B cell (primary cell): ENCODE data around the gene EFNA3. TPM values are rescaled to one million over a fixed set of nuclear protein-coding genes. Genes with fewer than 3 reads are reported as not detected.

Experiments
- ATAC-seq: fragments of 200-7000 bp; cut with Tn5 transposase; one replicate; pipeline ENCODE4 v1.10.0; 2021; ENCODE audit warnings: low read depth, mild to moderate bottlenecking, moderate number of reproducible peaks, moderate library complexity
- CTCF ChIA-PET: fragments of 350-600 bp; sonication (Branson Sonifier 250); formaldehyde crosslinking; loops from one replicate; lab custom pipeline; 2021; ENCODE audit warnings: antibody characterized with exemption, inconsistent platforms; lab: Charles Lee
- POLR2A ChIA-PET: fragments of 350-600 bp; sonication (Branson Sonifier 250); formaldehyde crosslinking; loops from one replicate; lab custom pipeline; 2021; ENCODE audit warnings: antibody characterized with exemption; lab: Charles Lee
- DNase-seq: peaks from one replicate; pipeline ENCODE4 v3.0.0; 2013
- H2AFZ ChIP-seq: 2 replicates; pipeline ENCODE4 v1.6.1; 2012; ENCODE audit warnings: mild to moderate bottlenecking, low read depth, low read length; ENCODE audit not compliant: insufficient read depth, poor library complexity, severe bottlenecking
- H3K27ac ChIP-seq, 2 donors: 1 replicate in 1 of 2; 2 replicates in 1 of 2; pipeline ENCODE4 v1.5.1; 2012 to 2013; ENCODE audit warnings: low read length in 2 of 2, mild to moderate bottlenecking in 2 of 2, moderate library complexity in 1 of 2
- H3K27me3 ChIP-seq, 4 experiments: fragments of 200-600 bp in 1 of 4; sonication (generic) in 1 of 4; replicated peaks in 1 of 4; 1 replicate in 2 of 4; 2 replicates in 2 of 4; pipeline versions ENCODE4 v1.6.1 to v1.7.0; 2013 to 2016; ENCODE audit warnings: low read length in 3 of 4, mild to moderate bottlenecking in 2 of 4, mixed read lengths in 1 of 4, moderate library complexity in 1 of 4; ENCODE audit not compliant: insufficient read depth in 4 of 4, control insufficient read depth in 3 of 4; ENCODE audit errors: control extremely low read depth in 1 of 4
- H3K36me3 ChIP-seq, 2 experiments: replicated peaks in 1 of 2; 1 replicate in 1 of 2; 2 replicates in 1 of 2; pipeline versions ENCODE4 v1.6.1 to v1.7.1; 2013; ENCODE audit warnings: low read length in 1 of 2; ENCODE audit not compliant: insufficient read depth in 2 of 2, control insufficient read depth in 1 of 2; ENCODE audit errors: control extremely low read depth in 1 of 2, extremely low read depth in 1 of 2
- H3K4me1 ChIP-seq, 2 donors: fragments of 200-600 bp in 1 of 2; sonication (generic) in 1 of 2; 1 replicate in 1 of 2; 2 replicates in 1 of 2; pipeline versions ENCODE4 v1.5.1 to v1.6.1; 2013 to 2017; ENCODE audit warnings: low read length in 2 of 2; ENCODE audit not compliant: control insufficient read depth in 2 of 2, insufficient read depth in 2 of 2
- H3K4me2 ChIP-seq: replicated peaks from 2 replicates; pipeline ENCODE3; 2012; ENCODE audit warnings: mild to moderate bottlenecking, low read depth, low read length; ENCODE audit not compliant: poor library complexity, severe bottlenecking
- H3K4me3 ChIP-seq, 5 experiments: fragments of 200-600 bp in 1 of 5; sonication (generic) in 1 of 5; 1 replicate in 3 of 5; 2 replicates in 2 of 5; pipeline versions ENCODE4 v1.5.1 to v1.7.0; 2011 to 2016; ENCODE audit warnings: low read length in 4 of 5, mild to moderate bottlenecking in 4 of 5, low read depth in 2 of 5, control low read depth in 1 of 5, moderate library complexity in 1 of 5; ENCODE audit not compliant: insufficient read depth in 1 of 5; ENCODE audit errors: control extremely low read depth in 1 of 5, extremely low read depth in 1 of 5
- H3K79me2 ChIP-seq: fragments of 200-600 bp; sonication (generic); one replicate; pipeline ENCODE4 v1.6.0; 2016; ENCODE audit warnings: low read length; ENCODE audit not compliant: control insufficient read depth, insufficient read depth
- H3K9ac ChIP-seq: fragments of 200-600 bp; sonication (generic); 2 replicates; pipeline ENCODE4 v1.6.1; 2017; ENCODE audit warnings: mild to moderate bottlenecking, low read length, moderate library complexity
- H3K9me3 ChIP-seq, 3 donors: one replicate each; pipeline versions ENCODE4 v1.6.1 to v1.7.1; 2013; ENCODE audit warnings: low read length in 2 of 3; ENCODE audit not compliant: control insufficient read depth in 2 of 3, insufficient read depth in 1 of 3; ENCODE audit errors: control extremely low read depth in 1 of 3
- H4K20me1 ChIP-seq: 2 replicates; pipeline ENCODE4 v1.6.0; 2012; ENCODE audit warnings: mild to moderate bottlenecking, low read length; ENCODE audit not compliant: insufficient read depth, control insufficient read depth, poor library complexity, severe bottlenecking
- H3K27ac Mint-ChIP-seq: one replicate; pipeline ENCODE4 v1.8.0; 2021; ENCODE audit warnings: mixed read lengths
- H3K27me3 Mint-ChIP-seq: one replicate; pipeline ENCODE4 v1.8.0; 2021; ENCODE audit warnings: mixed read lengths
- H3K4me1 Mint-ChIP-seq: one replicate; pipeline ENCODE4 v1.8.0; 2021; ENCODE audit warnings: mixed read lengths
- H3K4me3 Mint-ChIP-seq: one replicate; pipeline ENCODE4 v1.8.0; 2021; ENCODE audit warnings: mixed read lengths
- H3K9me3 Mint-ChIP-seq: one replicate; pipeline ENCODE4 v1.8.0; 2022; ENCODE audit warnings: mixed read lengths; ENCODE audit not compliant: insufficient read depth
- EZH2 ChIP-seq: IDR thresholded peaks from 2 replicates; pipeline ENCODE4 v1.6.1; 2012; ENCODE audit warnings: borderline replicate concordance, low read depth, mild to moderate bottlenecking, moderate library complexity, low read length; ENCODE audit not compliant: insufficient read depth, poor library complexity, severe bottlenecking
- WGBS: methylation state at CpG from one replicate; pipeline ENCODE4 v1.1.5; 2013; ENCODE audit warnings: missing lambda C conversion rate; ENCODE audit not compliant: insufficient coverage; 5-methylcytosine and 5-hydroxymethylcytosine counted together
- intact Hi-C: fragments of 100-400 bp; cut with micrococcal nuclease; formaldehyde crosslinking; loops from one replicate; pipeline ENCODE4 v1.10.0; 2022
- polyA plus RNA-seq: library from polyadenylated mRNA; depleted of rRNA; stranded (reverse); fragments of >200 nt; gene quantifications from 2 replicates; pipeline ENCODE4 v1.2.3, GENCODE V29; 2012
- total RNA-seq, 2 donors: library from RNA; stranded (reverse); fragments of 120-200 nt in 1 of 2; gene quantifications; 1 replicate in 1 of 2; 2 replicates in 1 of 2; pipeline versions ENCODE4 v1.2.3 to v1.2.4, GENCODE V29; 2013 to 2022
- TF ChIP-seq, protein P1 (sequence below): fragments of 200-600 bp; IDR thresholded peaks from one replicate; pipeline ENCODE4 v1.8.0; 2022; ENCODE audit warnings: antibody characterized with exemption, mild to moderate bottlenecking

The EFNA3 gene
- total and polyA plus RNA-seq, 2 donors (not counting 1 experiment from before 2014, with no cell fraction given), result 1.6 to 3.2 TPM

DNA sequence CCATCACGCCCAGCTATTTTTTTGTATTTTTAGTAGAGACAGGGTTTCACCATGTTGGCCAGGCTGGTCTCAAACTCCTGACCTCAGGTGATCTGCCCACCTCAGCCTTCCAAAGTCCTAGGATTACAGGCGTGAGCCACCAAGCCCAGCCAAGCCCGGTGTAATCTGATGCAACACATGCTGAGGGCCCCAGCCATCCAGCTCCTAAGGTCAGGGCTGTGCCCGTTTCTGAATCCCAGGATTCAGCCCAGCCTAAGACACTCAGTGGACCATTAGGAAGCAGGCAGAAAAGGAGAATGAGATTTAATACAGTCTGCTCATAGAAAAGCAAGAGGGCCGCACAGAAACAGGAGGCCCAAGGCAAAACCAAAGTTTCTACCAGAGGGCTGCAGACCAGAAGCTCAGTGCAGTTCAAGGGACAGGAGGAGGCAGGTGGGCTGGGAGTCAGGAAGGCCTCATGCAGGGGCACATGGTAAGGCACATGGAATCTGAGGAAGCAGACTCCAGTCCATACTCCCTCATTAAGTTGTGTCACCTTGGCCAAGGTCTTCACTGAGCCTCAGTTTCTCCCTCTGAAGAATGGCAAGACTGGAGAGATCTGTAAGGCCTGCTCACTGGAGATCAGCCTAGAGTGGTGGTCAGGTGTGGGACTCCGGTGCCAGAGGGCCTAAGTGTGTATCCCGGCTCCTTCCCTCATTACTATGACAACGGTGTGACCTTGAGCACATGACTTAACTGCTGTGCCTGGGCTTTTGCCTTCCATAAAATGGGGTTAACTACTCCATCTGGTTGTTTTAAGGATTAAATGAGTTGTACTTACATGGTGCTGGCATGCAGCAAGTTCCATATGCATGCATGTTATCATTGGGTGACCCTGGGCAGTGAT, 29.9 kb upstream of the EFNA3 start:
- H3K9me3 Mint-ChIP-seq, result no peaks in the 10 kb centered on the region
- WGBS, result 98% methylated on average over 6 of the region's 8 CpGs

More for the DNA sequence above, 29.9 kb upstream of the EFNA3 start:
- Mint-ChIP-seq H3K4me1 (peaks cover 32% of the 10 kb centered on the region), H3K27ac (peak overlapping the region; percentile 5), H3K27me3 (no peaks in the 10 kb centered on the region), H3K4me3 (peak overlapping the region; percentile 35)
- Histone ChIP-seq H4K20me1 (no peaks in the 10 kb centered on the region), H3K36me3 (no peaks in the 10 kb centered on the region), H3K27ac (no peak overlapping the region), H2AFZ (no peak overlapping the region), H3K9ac (no peak overlapping the region), H3K4me1 (peaks cover 20 to 30% of the 10 kb centered on the region in 2 donors), H3K27me3 (no peaks in the 10 kb centered on the region), H3K79me2 (no peaks in the 10 kb centered on the region), H3K9me3 (no peaks in the 10 kb centered on the region), H3K4me2 (no peak overlapping the region), H3K4me3 (no peak overlapping the region)
- POLR2A ChIA-PET, result interaction anchor here (1.7 kb wide), 1 partner anchor 87 kb away, joined by 4 read pairs; the partner anchor contains the start of gene PYGO2
- no peak for DNase-seq
- CTCF ChIA-PET, result interaction anchor here (0.8 to 16.6 kb wide), 7 partner anchors 11 to 489 kb away, joined by 3 to 370 read pairs (median 3); partner anchors contain the start of gene EFNA4
- ATAC-seq, result no peak
- no peak for TF ChIP-seq EZH2
- TF ChIP-seq, protein P1, sequence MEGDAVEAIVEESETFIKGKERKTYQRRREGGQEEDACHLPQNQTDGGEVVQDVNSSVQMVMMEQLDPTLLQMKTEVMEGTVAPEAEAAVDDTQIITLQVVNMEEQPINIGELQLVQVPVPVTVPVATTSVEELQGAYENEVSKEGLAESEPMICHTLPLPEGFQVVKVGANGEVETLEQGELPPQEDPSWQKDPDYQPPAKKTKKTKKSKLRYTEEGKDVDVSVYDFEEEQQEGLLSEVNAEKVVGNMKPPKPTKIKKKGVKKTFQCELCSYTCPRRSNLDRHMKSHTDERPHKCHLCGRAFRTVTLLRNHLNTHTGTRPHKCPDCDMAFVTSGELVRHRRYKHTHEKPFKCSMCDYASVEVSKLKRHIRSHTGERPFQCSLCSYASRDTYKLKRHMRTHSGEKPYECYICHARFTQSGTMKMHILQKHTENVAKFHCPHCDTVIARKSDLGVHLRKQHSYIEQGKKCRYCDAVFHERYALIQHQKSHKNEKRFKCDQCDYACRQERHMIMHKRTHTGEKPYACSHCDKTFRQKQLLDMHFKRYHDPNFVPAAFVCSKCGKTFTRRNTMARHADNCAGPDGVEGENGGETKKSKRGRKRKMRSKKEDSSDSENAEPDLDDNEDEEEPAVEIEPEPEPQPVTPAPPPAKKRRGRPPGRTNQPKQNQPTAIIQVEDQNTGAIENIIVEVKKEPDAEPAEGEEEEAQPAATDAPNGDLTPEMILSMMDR, result no peak
- intact Hi-C loops, result no loop called here
